ENCODE measurements around the gene RELN. TPM values are rescaled to one million over a fixed set of nuclear protein-coding genes. Genes with fewer than 3 reads are reported as not detected.

RELN gene
- total RNA-seq, 1 experiment from 2014 or later, result 0.20 TPM

GRCh38 chr7:104012835-104013234 is 23.4 kb upstream of the RELN start:
- DNase-seq (ENCODE audit: low spot score) (no peak), ATAC-seq (no peak)
- H3K27ac Mint-ChIP-seq, result no peak overlapping the region
- H3K27me3 Mint-ChIP-seq (ENCODE audit: low read depth), result no peaks in the 10 kb centered on the region
- no peaks in the 10 kb centered on the region; the same call in 1 of the 2 replicates for H3K4me1 Mint-ChIP-seq
- CTCF ChIA-PET, result no interaction called here
- no peaks in the 10 kb centered on the region for H3K9me3 Mint-ChIP-seq
- TF ChIP-seq GTF2I (CRISPR knock-in tag; conservative IDR thresholded peaks at IDR 0.05) (no peak), E2F5 (CRISPR knock-in tag; IDR thresholded peaks at IDR 0.05) (no peak), IRF1 (CRISPR knock-in tag; IDR thresholded peaks at IDR 0.05) (no peak), FOXK1 (CRISPR knock-in tag; IDR thresholded peaks at IDR 0.05) (no peak), TP53 (CRISPR knock-in tag; IDR thresholded peaks at IDR 0.05) (no peak)
- TF ChIP-seq, protein P1, sequence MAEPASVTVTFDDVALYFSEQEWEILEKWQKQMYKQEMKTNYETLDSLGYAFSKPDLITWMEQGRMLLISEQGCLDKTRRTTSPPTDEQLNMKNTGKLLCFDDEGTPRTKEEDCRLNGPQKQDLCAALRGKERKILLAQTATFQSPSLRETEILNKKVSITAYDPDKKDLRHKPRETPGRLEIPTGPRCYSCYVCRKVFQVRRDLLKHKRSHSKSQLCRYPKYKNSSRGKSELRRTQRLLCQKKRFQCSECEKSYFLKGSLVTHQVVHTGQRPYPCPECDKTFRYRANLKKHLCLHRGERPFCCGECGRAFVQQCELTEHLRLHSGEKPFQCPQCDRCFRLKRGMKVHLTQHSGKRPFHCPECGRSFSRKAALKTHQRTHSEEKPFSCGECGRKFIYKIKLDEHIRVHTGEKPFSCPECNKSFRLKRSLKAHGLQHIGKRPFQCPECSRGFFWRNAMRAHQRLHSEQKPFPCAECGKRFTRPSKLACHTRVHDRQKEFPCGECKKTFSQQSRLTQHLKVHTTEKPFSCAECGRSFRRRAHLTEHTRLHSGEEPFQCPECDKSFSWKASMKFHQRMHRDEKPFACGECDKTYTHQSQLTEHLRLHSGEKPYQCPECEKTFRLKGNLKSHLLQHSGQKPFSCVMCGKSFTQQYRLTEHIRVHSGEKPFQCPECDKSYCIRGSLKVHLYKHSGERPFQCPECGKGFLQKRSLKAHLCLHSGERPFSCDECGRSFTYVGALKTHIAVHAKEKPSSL (CRISPR knock-in tag; conservative IDR thresholded peaks at IDR 0.05), result no peak
- TF ChIP-seq, protein P2, sequence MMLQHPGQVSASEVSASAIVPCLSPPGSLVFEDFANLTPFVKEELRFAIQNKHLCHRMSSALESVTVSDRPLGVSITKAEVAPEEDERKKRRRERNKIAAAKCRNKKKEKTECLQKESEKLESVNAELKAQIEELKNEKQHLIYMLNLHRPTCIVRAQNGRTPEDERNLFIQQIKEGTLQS (CRISPR knock-in tag; conservative IDR thresholded peaks at IDR 0.05), result no peak
- TF ChIP-seq, protein P3, sequence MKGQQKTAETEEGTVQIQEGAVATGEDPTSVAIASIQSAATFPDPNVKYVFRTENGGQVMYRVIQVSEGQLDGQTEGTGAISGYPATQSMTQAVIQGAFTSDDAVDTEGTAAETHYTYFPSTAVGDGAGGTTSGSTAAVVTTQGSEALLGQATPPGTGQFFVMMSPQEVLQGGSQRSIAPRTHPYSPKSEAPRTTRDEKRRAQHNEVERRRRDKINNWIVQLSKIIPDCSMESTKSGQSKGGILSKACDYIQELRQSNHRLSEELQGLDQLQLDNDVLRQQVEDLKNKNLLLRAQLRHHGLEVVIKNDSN (CRISPR knock-in tag; IDR thresholded peaks at IDR 0.05), result no peak
- H3K4me3 Mint-ChIP-seq, result no peak overlapping the region
- POLR2A ChIA-PET, result no interaction called here
- no peaks in the 10 kb centered on the region for H3K36me3 Mint-ChIP-seq

DNA sequence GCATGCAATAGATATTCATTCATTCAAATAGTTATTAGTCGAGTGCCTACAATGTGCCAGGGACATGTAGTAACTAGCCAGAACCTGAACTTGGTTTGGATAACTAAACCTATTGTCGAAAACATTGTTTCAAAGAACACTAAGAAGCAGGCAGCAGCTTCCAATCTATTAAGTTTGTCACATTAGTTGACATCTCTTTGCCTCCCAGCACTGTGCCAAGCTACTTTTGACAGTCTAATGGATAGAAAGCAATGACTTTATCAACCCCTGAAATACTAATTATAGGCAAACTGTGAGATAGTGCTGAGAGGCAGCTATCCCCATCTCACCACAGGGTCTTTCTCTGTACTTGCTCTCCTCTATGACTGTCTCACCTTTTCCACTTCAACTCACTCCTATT is 22.4 kb upstream of the RELN start:
- TF ChIP-seq EMX1 (CRISPR knock-in tag; IDR thresholded peaks at IDR 0.05) (no peak), GRHL2 (CRISPR knock-in tag; IDR thresholded peaks at IDR 0.05; ENCODE audit: insufficient replicate concordance, severe bottlenecking) (no peak), FOXJ3 (CRISPR knock-in tag; IDR thresholded peaks at IDR 0.05; ENCODE audit: borderline replicate concordance) (no peak), PRDM15 (CRISPR knock-in tag; IDR thresholded peaks at IDR 0.05) (no peak), ESRRA (CRISPR knock-in tag; IDR thresholded peaks at IDR 0.05; ENCODE audit: borderline replicate concordance) (no peak), ZNF423 (CRISPR knock-in tag; IDR thresholded peaks at IDR 0.05) (no peak), NR2C2 (CRISPR knock-in tag; IDR thresholded peaks at IDR 0.05) (no peak), FOXK1 (CRISPR knock-in tag; IDR thresholded peaks at IDR 0.05) (no peak)
- TF ChIP-seq, protein P4, sequence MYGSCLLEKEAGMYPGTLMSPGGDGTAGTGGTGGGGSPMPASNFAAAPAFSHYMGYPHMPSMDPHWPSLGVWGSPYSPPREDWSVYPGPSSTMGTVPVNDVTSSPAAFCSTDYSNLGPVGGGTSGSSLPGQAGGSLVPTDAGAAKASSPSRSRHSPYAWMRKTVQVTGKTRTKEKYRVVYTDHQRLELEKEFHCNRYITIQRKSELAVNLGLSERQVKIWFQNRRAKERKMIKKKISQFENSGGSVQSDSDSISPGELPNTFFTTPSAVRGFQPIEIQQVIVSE (CRISPR knock-in tag; IDR thresholded peaks at IDR 0.05; ENCODE audit: borderline replicate concordance), result no peak
- ATAC-seq, result no peak
- no peak for DNase-seq (ENCODE audit: low spot score)
- CTCF ChIA-PET, result no interaction called here
- H3K4me1 Mint-ChIP-seq, result no peaks in the 10 kb centered on the region; the same call in 1 of the 2 replicates
- no peaks in the 10 kb centered on the region for H3K27me3 Mint-ChIP-seq (ENCODE audit: low read depth)
- H3K27ac Mint-ChIP-seq, result no peak overlapping the region
- POLR2A ChIA-PET, result no interaction called here
- no peaks in the 10 kb centered on the region for H3K36me3 Mint-ChIP-seq
- no peaks in the 10 kb centered on the region for H3K9me3 Mint-ChIP-seq
- H3K4me3 Mint-ChIP-seq, result no peak overlapping the region
